MCF 10A (cell line): Measurements from ENCODE around the gene CCDC148. TPM values are rescaled to one million over a fixed set of nuclear protein-coding genes. Genes with fewer than 3 reads are reported as not detected.

Experiments
- BruUV-seq: library from RNA; stranded (reverse); fragments of 400-500 nt; replicated peaks from 2 replicates; lab custom pipeline; 2021; lab: Mats Ljungman, UMichigan
- CTCF ChIA-PET: fragments of 300-600 bp; sonication (Branson Sonifier 250); formaldehyde crosslinking; extraction: SDS; loops from one replicate; lab custom pipeline; 2021; ENCODE audit warnings: antibody characterized with exemption, inconsistent platforms; lab: Yijun Ruan, JAX
- POLR2A ChIA-PET: fragments of 300-600, 350-650 bp; sonication (Branson Sonifier 250); formaldehyde crosslinking; extraction: SDS; loops from one replicate; lab custom pipeline; 2020; ENCODE audit warnings: antibody characterized with exemption, inconsistent platforms; lab: Yijun Ruan, JAX
- DNase-seq: peaks from one replicate; pipeline ENCODE4 v3.0.0-alpha.2; 2018; ENCODE audit not compliant: unreplicated experiment
- H3K27ac Mint-ChIP-seq: one replicate; pipeline ENCODE4 v1.8.0; 2022; ENCODE audit warnings: mild to moderate bottlenecking, low read depth, mixed read lengths; ENCODE audit not compliant: unreplicated experiment
- H3K27me3 Mint-ChIP-seq: one replicate; pipeline ENCODE4 v1.8.0; 2022; ENCODE audit warnings: mixed read lengths; ENCODE audit not compliant: insufficient read depth, unreplicated experiment
- H3K36me3 Mint-ChIP-seq: one replicate; pipeline ENCODE4 v1.8.0; 2022; ENCODE audit warnings: mild to moderate bottlenecking, moderate library complexity, mixed read lengths; ENCODE audit not compliant: insufficient read depth, unreplicated experiment
- H3K4me1 Mint-ChIP-seq: one replicate; pipeline ENCODE4 v1.8.0; 2022; ENCODE audit warnings: mixed read lengths; ENCODE audit not compliant: insufficient read depth, unreplicated experiment
- H3K4me3 Mint-ChIP-seq: one replicate; pipeline ENCODE4 v1.8.0; 2022; ENCODE audit warnings: mild to moderate bottlenecking, moderate library complexity, mixed read lengths; ENCODE audit not compliant: unreplicated experiment
- H3K9me3 Mint-ChIP-seq: one replicate; pipeline ENCODE4 v1.8.0; 2022; ENCODE audit warnings: mixed read lengths; ENCODE audit not compliant: unreplicated experiment
- intact Hi-C: fragments of 100-400 bp; cut with micrococcal nuclease; formaldehyde crosslinking; loops from 2 replicates; pipeline ENCODE4 v1.14.1; 2022
- total RNA-seq: library from RNA; stranded (reverse); gene quantifications from 2 replicates; pipeline ENCODE4 v1.2.3, GENCODE V29; 2022
- TF ChIP-seq, protein P1 (sequence below): fragments of 200-600 bp; IDR thresholded peaks from one replicate; pipeline ENCODE4 v1.8.0; 2022; ENCODE audit warnings: antibody characterized with exemption, mild to moderate bottlenecking; ENCODE audit not compliant: unreplicated experiment

Gene CCDC148
- total RNA-seq, 1 experiment from 2014 or later, result 0.51 TPM

DNA sequence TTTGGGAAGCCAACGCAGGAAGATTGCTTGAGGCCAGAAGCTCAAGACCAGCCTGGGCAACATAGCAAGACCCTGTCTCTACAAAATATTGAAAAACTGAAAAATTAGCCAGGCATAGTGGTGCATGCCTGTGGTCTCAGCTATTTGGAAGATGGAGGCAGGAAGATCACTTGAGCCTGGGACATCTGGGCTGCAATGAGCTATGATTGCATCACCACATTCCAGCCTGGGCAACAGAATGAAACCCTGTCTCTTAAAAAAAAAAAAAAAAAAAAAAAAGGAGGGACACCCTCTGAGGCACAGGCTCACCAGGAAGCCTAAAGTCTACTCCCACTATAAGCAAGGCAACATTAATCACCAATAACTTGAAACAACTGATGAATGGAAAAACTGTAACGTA lies 151.1 kb downstream of the CCDC148 start:
- no peak for DNase-seq
- no TSS peak for BruUV-seq
- no peaks in the 10 kb centered on the region for H3K4me1 Mint-ChIP-seq
- no peak overlapping the region for H3K4me3 Mint-ChIP-seq
- H3K9me3 Mint-ChIP-seq, result no peaks in the 10 kb centered on the region
- H3K27ac Mint-ChIP-seq, result no peak overlapping the region
- intact Hi-C loops, result no loop called here
- CTCF ChIA-PET, result no interaction called here
- POLR2A ChIA-PET, result no interaction called here
- TF ChIP-seq, protein P1, sequence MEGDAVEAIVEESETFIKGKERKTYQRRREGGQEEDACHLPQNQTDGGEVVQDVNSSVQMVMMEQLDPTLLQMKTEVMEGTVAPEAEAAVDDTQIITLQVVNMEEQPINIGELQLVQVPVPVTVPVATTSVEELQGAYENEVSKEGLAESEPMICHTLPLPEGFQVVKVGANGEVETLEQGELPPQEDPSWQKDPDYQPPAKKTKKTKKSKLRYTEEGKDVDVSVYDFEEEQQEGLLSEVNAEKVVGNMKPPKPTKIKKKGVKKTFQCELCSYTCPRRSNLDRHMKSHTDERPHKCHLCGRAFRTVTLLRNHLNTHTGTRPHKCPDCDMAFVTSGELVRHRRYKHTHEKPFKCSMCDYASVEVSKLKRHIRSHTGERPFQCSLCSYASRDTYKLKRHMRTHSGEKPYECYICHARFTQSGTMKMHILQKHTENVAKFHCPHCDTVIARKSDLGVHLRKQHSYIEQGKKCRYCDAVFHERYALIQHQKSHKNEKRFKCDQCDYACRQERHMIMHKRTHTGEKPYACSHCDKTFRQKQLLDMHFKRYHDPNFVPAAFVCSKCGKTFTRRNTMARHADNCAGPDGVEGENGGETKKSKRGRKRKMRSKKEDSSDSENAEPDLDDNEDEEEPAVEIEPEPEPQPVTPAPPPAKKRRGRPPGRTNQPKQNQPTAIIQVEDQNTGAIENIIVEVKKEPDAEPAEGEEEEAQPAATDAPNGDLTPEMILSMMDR, result no peak
- H3K27me3 Mint-ChIP-seq, result no peaks in the 10 kb centered on the region
- no peaks in the 10 kb centered on the region for H3K36me3 Mint-ChIP-seq

GRCh38 chr2:158300394-158300793 lies 156.2 kb downstream of the CCDC148 start:
- BruUV-seq, result no TSS peak
- Mint-ChIP-seq H3K4me3 (no peak overlapping the region), H3K9me3 (no peaks in the 10 kb centered on the region), H3K27me3 (no peaks in the 10 kb centered on the region), H3K27ac (no peak overlapping the region), H3K36me3 (no peaks in the 10 kb centered on the region), H3K4me1 (peaks cover 10% of the 10 kb centered on the region)
- intact Hi-C loops, result no loop called here
- no peak for DNase-seq
- CTCF ChIA-PET, result interaction anchor here (0.6 to 1.0 kb wide), 2 partner anchors 395 to 446 kb away, joined by 3 to 4 read pairs; no protein-coding TSS in a partner anchor
- POLR2A ChIA-PET, result no interaction called here
- TF ChIP-seq, protein P1, result no peak

DNA sequence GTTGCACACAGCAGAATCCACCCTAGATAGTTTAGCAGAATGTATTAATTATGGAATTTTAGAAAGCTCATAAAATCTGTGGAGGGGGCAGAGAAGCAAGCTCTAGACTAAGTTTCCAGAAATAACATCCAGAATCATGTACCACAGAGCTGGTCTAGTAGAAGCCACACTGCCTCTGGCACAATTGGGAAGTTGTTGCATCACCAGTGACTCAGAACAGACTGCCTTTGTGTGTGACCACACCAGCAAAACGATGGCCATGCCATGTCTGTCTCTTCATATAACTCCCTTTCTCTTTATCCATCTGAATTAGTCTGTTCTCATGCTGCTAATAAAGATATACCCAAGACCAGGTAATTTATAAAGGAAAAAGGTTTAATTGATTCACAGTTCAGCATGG lies 158.9 kb downstream of the CCDC148 start:
- TF ChIP-seq, protein P1, result no peak
- no peaks in the 10 kb centered on the region for H3K27me3 Mint-ChIP-seq
- no peak overlapping the region for H3K4me3 Mint-ChIP-seq

GRCh38 chr2:158297120-158297519 lies 159.4 kb downstream of the CCDC148 start:
- CTCF ChIA-PET, result no interaction called here
- DNase-seq, result no peak
- Mint-ChIP-seq H3K27me3 (no peaks in the 10 kb centered on the region), H3K4me1 (peaks cover 10% of the 10 kb centered on the region), H3K9me3 (no peaks in the 10 kb centered on the region), H3K27ac (no peak overlapping the region), H3K36me3 (no peaks in the 10 kb centered on the region), H3K4me3 (no peak overlapping the region)
- no TSS peak for BruUV-seq
- POLR2A ChIA-PET, result no interaction called here
- intact Hi-C loops, result no loop called here
- TF ChIP-seq, protein P1, result no peak

More for the DNA sequence above, 158.9 kb downstream of the CCDC148 start:
- no peak overlapping the region for H3K27ac Mint-ChIP-seq
- H3K4me1 Mint-ChIP-seq, result peaks cover 10% of the 10 kb centered on the region
- POLR2A ChIA-PET, result no interaction called here
- CTCF ChIA-PET, result interaction anchor here (1.0 kb wide), 1 partner anchor 279 kb away, joined by 4 read pairs; no protein-coding TSS in a partner anchor
- DNase-seq, result peak; percentile 80
- H3K36me3 Mint-ChIP-seq, result no peaks in the 10 kb centered on the region
- BruUV-seq, result no TSS peak
- no peaks in the 10 kb centered on the region for H3K9me3 Mint-ChIP-seq
- intact Hi-C loops, result no loop called here
